ENCODE results near the gene EPHX1. TPM values are rescaled to one million over a fixed set of nuclear protein-coding genes. Genes with fewer than 3 reads are reported as not detected.

Gene EPHX1
- total and polyA plus RNA-seq, 2 of the 8 experiments (the other 6 are each of a cell fraction or from before 2014, with no cell fraction given): 45.3 to 79.1 TPM

- TF ChIP-seq CHD7 (IDR thresholded peaks at IDR 0.05; ENCODE audit: insufficient replicate concordance, low read length): no peak
These were observed 71.4 kb downstream of the EPHX1 start (continued) for GRCh38 chr1:225881081-225881958.
